ENCODE measurements around the gene GAS2L2.
"Not testable (repeated sequence)": the region's sequence is repeated elsewhere in the genome, so short reads cannot be mapped to it uniquely, and the experiment has no call there.

The GAS2L2 gene

GRCh38 chr17:35769895-35770486 is 17.0 kb upstream of the GAS2L2 start:
- DNase-seq = no peak

GRCh38 chr17:35768797-35769196 is 15.8 kb upstream of the GAS2L2 start:
- DNase-seq = no peak

- no peak for DNase-seq
Observed at GRCh38 chr17:35766903-35767510, 14.0 kb upstream of the GAS2L2 start.

DNA sequence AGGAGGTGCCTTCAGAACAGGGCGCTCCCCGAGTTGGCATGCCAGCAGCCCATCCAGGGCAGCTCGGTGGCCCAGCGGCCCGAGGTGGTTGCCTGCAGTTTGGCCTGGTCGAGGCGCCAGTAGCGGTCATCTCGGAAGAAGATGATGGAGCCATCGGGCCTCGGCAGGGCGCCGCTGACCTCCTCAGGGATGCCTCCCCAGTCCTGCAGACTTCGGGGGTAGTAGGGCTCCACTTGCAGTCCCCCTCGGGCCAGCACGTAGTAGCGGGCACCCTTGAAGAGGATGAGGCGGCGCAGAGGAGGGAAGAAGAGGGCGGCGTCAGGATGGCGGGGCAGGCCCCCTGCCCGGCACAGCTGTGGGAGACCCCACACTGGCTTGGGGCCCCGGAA is 13.4 kb upstream of the GAS2L2 start:
- no peak for DNase-seq

- DNase-seq = no peak
Observed at GRCh38 chr17:35765756-35766488, 12.9 kb upstream of the GAS2L2 start.

DNA sequence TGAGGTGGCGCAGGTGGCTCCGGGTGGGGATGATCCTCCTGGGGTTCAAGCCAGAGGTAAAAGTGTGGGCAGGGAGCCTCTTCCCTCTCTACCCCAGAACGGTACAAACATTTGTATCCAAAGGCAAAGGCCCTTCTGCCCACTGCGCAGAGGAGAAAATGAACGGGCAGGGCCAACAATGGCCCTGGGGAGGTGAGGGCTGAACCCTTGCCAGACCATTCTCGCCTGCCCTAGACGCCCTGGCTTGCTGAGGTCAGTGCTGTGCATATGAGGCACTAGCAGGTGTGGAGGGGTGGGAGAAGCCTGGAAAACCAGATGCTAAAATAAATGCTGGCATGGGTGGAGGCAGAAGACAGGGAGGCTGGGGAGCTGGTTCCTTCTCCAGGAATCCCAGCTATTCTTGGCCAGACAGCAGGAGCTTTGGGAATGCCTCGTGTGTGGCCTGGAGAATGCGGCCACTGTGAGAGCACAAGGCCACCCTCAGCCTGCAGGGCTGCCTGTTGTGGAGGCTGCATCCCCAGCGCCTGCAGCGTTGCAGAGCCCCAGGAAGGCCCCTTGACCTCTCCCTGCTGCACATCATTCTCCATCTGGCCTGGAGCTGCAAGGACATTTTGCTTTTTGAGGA is 12.2 kb upstream of the GAS2L2 start:
- no peak for DNase-seq

- peak; percentile 73 for DNase-seq
Observed at GRCh38 chr17:35764123-35764991, 11.3 kb upstream of the GAS2L2 start.

DNA sequence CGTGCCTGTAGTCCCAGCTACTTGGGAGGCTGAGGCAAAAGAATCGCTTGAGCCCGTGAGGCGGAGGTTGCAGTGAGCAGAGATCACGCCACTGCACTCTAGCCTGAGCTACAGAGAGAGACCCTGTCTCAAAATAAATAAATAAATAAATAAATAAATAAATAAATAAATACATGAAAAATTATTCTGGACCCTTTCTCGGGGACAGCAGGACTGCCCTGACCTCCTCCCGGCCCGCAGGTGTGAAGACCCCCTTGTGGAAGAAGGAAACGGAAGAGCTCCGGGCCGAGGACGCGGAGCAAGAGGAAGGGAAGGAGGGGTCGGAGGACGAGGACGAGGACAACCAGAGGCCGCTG is 10.7 kb upstream of the GAS2L2 start:
- DNase-seq = no peak

- no peak for DNase-seq
Observed at GRCh38 chr17:35761601-35762000, 8.6 kb upstream of the GAS2L2 start.

GRCh38 chr17:35760587-35760986 is 7.5 kb upstream of the GAS2L2 start, which contains the start of gene C17orf50:
TSS of gene C17orf50 (plus strand) at chr17:35760887. CDS start at chr17:35760942, 55 bp downstream.
- DNase-seq = no peak

GRCh38 chr17:35757243-35757642 is 4.2 kb upstream of the GAS2L2 start:
- DNase-seq = no peak

DNA sequence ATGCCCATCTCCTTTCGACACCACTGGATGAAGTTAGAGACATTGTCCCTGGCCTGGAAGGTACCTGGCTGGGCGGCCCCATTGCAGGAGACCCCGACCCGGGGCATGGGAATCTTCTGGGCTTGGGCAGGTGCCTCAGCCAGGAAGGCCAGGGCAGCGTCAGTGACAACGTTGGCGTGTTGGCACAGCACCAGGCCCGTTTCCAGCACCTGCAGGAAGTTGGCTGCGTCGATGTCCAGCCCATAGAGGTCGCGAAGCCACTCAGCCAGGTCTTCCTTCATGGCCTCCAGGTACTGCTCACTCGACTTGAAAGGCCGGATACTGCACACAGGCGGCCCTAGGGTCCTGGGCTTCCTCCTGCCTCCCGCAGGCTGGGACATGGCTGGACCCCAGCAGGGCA is 568 bp downstream of the GAS2L2 start:
- no peak for DNase-seq

DNA sequence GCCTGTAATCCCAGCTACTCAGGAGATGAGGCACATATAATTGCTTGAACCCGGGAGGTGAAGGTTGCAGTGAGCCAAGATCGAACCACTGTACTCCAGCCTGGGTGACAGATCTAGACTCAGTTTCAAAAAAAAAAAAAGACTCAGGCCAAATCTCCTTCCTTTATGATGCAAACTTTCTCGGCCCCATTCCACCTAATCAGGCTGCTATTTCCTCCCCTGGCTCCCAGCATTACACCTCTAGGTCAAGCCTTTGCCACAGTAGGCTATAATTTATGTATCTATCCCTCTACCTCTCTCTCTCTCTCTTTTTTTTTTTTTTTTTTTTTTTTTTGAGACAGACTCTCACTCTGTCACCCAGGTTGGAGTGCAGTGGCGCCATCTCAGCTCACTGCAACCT is 1.5 kb downstream of the GAS2L2 start:
- not testable (repeated sequence) for DNase-seq

DNA sequence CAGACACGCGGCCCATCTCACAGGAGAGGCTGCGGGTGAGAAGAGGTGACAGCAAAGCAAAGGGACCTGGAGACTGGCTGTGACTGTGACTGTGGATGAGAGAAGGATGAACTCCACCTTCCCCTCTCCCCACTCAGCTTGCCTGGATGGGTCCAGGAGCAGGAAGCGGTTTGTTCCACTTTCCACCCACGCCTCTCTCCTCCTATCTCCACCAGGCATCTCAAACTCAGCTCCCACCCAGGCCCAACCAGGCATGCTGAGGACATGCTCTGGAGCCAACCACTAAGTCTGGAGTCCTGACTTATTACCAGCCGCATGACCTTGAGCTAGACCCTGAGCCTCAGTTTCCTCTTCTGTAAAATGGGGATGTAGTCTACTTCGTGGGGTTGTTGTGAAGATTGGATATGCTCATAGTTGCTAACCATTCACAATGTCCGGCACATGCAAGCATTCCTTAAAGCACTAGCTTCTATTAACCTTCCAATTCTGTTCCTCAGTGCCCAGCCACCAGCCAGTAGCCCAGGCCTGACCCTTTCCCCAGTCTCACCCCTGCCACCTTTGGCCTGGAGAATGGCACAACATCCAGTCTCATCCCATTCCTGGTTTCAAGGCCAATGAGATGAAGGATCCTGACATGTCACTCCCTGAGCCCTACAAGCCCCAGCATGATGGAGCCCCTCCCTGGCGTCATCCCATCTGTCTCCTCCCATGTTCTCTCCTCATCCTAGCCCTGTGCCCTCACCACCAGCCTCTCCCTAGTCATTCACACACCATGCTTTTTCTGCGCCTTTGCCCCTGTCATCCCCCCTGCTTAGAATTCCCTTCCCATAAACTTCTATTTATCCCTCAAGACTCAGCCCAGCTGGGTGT is 2.3 kb downstream of the GAS2L2 start:
- no peak for DNase-seq

- DNase-seq = no peak
Observed at GRCh38 chr17:35749560-35750412, 3.3 kb downstream of the GAS2L2 start.

DNA sequence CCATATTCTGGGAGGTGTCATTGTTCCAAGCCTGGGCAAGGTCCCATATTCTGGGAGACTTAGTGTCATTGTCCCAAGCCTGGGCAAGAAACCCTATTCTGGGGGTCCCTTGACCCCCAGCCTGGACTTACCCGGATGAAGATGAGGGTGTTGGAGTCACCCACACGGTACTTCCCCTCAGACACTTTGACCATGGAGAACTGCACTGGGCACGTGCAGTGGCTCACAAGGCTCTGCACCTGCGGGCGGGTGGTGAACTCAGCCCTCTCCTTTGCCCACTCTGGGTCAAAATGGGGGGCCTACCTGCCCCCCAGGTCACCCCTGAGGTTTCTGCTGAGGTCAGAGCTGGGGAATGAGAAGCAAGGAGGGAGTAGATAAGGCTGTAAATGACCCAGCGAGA is 4.1 kb downstream of the GAS2L2 start:
- DNase-seq = no peak

- no peak for DNase-seq
Observed at GRCh38 chr17:35748341-35748841, 4.6 kb downstream of the GAS2L2 start.

DNA sequence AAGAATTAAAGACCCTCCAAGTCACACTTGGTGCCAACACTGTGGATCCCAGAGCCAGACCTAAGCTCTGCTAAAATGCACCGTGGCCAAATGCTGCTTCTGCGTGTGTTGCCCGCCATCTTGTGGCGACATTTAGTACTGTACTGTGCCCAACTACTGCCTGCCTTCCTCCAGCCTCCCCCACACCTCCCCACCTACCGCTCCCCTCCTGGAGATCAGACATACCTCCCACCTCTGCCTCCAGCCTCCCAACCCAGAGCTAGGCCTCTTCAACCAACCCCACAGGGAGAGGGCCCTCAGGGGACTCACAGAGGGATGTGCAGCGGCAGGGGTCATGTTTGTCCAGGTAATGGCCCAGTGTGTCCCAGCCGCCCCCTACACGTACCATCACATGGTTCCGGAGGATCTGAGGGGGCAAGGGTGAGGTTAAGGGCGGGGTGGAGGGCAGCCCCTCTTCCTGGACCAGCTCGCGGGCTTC is 5.5 kb downstream of the GAS2L2 start:
- DNase-seq = peak; percentile 57

DNA sequence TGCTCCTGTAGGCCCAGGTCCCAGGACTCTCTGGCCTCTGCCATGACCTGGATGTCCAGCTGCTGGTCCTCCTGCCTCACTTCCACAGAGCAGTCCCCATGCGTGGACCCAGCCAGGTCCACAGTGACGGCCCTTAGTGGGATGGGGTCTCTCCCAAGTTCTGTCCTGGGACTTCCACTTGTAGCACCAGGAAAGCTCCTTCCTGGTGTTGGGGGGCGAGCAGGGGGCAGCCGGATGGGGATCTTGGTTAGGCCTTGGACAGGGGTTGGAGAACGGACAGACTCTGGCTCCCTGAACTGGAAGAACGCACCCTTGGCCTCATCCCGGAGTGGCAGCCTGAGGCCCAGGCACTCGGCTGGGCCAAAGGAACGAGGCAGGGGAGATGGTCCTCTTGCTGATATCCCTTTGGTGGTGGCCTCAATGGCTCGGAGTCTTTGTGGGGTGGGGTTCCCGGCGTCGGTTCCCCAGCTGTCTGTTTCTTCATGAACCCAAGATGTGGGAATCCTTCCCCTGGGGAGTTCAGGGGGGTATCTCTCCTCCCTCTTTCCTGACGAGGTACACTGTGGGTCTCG is 7.2 kb downstream of the GAS2L2 start:
- DNase-seq = no peak

DNA sequence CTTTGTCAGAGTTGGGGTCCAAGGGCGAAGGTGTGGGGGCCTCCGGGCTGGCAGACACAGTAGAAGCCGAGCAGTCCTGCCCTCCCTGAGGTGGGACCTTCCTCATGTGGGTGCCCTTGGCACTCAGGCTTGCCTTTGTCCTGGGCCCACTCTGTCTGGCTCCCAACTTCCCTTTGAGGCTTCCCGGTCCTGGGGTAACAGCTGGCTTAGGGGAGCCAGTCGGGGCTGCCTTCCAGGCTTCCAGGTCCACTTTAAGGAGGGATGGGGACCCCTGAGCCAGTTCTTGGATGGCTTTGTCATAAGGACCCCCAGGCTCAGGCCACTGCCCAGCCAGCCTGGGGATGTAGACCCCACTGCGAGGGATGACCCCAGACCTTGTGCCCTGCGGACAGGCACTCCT is 7.8 kb downstream of the GAS2L2 start:
- no peak for DNase-seq
